Esophagus (tissue), 2 donors: ENCODE data around the gene GH1. TPM values are rescaled to one million over a fixed set of nuclear protein-coding genes. Genes with fewer than 3 reads are reported as not detected.
"Not testable (repeated sequence)": the region's sequence is repeated elsewhere in the genome, so short reads cannot be mapped to it uniquely, and the experiment has no call there.

Source experiments
- H3K27ac ChIP-seq, 2 donors: one replicate each; pipeline ENCODE4 v1.5.1; 2013; ENCODE audit warnings: low read depth in 2 of 2, mild to moderate bottlenecking in 2 of 2, inconsistent platforms in 1 of 2, low read length in 1 of 2, moderate library complexity in 1 of 2
- H3K27me3 ChIP-seq, 2 donors: one replicate each; pipeline ENCODE4 v1.6.1; 2013; ENCODE audit warnings: low read length in 2 of 2, control low read depth in 1 of 2, mild to moderate bottlenecking in 1 of 2; ENCODE audit not compliant: insufficient read depth in 2 of 2, control insufficient read depth in 1 of 2
- H3K36me3 ChIP-seq, 2 donors: one replicate each; pipeline ENCODE4 v1.6.1; 2013; ENCODE audit warnings: low read length in 1 of 2; ENCODE audit not compliant: control insufficient read depth in 2 of 2, insufficient read depth in 2 of 2
- H3K4me1 ChIP-seq, 2 donors: one replicate each; pipeline ENCODE4 v1.6.1; 2013; ENCODE audit warnings: low read length in 1 of 2; ENCODE audit not compliant: control insufficient read depth in 2 of 2, insufficient read depth in 2 of 2
- H3K4me3 ChIP-seq, 2 donors: one replicate each; pipeline ENCODE4 v1.5.1; 2013; ENCODE audit warnings: low read length in 2 of 2, mild to moderate bottlenecking in 2 of 2, low read depth in 1 of 2, moderate library complexity in 1 of 2
- H3K9me3 ChIP-seq, 2 donors: one replicate each; pipeline ENCODE4 v1.6.1; 2013; ENCODE audit warnings: mild to moderate bottlenecking in 2 of 2, low read depth in 1 of 2, low read length in 1 of 2, moderate library complexity in 1 of 2; ENCODE audit not compliant: control insufficient read depth in 2 of 2, insufficient read depth in 1 of 2
- WGBS, 2 donors: extraction: QIAGEN DNeasy Blood & Tissue Kit; methylation state at CpG; one replicate each; pipeline ENCODE4 v1.1.7; 2013; 5-methylcytosine and 5-hydroxymethylcytosine counted together
- polyA plus RNA-seq, 2 donors: library from polyadenylated mRNA; stranded (reverse); fragments of 200-250 nt; gene quantifications; one replicate each; pipeline ENCODE4 v1.2.3, GENCODE V29; 2013
- donor health status: healthy with polysubstance abuse.
- donor health status: Bipolar disorder and iron deficiency.

The GH1 gene
- polyA plus RNA-seq, 2 donors, result not detected

GRCh38 chr17:63917646-63918045, 993 bp downstream of the GH1 start:
- no peaks in the 10 kb centered on the region for H3K27me3 ChIP-seq
- no peaks in the 10 kb centered on the region for H3K9me3 ChIP-seq
- H3K36me3 ChIP-seq, result no peaks in the 10 kb centered on the region
- no peaks in the 10 kb centered on the region for H3K4me1 ChIP-seq
- H3K27ac ChIP-seq, result no peak overlapping the region
- 78 to 79% methylated on average over 13 of the region's 13 CpGs for WGBS, 2 donors
- H3K4me3 ChIP-seq, result no peak overlapping the region

DNA sequence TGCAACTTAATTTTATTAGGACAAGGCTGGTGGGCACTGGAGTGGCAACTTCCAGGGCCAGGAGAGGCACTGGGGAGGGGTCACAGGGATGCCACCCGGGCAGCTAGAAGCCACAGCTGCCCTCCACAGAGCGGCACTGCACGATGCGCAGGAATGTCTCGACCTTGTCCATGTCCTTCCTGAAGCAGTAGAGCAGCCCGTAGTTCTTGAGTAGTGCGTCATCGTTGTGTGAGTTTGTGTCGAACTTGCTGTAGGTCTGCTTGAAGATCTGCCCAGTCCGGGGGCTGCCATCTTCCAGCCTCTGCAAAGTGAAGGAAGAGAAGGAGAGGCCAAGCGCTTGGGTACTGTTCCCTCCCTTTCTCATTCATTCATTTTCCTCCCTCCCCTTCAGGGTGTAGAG, 1.4 kb downstream of the GH1 start:
- not testable (repeated sequence) for H3K36me3 ChIP-seq, H3K4me3 ChIP-seq, H3K27me3 ChIP-seq, H3K27ac ChIP-seq, H3K4me1 ChIP-seq, H3K9me3 ChIP-seq
- whole genome bisulfite sequencing, 2 donors, result 79 to 86% methylated on average over 7 to 11 of the region's 11 CpGs

- Histone ChIP-seq H3K27me3 (no peaks in the 10 kb centered on the region), H3K27ac (no peak overlapping the region), H3K4me1 (no peaks in the 10 kb centered on the region), H3K4me3 (no peak overlapping the region), H3K36me3 (no peaks in the 10 kb centered on the region), H3K9me3 (no peaks in the 10 kb centered on the region)
- WGBS, 2 donors, result 81 to 83% methylated on average over 12 of the region's 12 CpGs
Observed at GRCh38 chr17:63916566-63917185, 2.0 kb downstream of the GH1 start.

DNA sequence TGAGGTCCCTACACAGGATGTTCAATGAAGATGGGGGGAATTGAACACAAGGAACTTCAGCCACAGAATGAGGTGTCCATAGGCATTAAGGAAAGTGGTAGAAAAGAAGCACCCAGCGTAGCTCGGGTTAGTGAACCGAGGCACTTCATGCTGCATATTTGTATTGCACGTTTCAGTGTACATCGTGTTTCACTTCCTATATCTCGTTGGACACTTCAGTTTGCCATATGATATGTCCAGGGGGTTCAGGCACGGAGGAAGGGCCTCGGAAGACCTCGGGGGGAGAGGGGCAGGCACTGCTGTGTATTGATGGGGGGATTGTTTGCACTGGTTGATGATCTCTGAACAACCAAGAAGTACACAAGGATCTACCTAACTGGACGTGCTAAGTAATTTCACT, 2.9 kb downstream of the GH1 start:
- H3K27ac ChIP-seq, H3K4me3 ChIP-seq, H3K9me3 ChIP-seq, H3K4me1 ChIP-seq, H3K27me3 ChIP-seq, H3K36me3 ChIP-seq: not testable (repeated sequence)
- WGBS, 2 donors, result 69 to 77% methylated on average over 10 of the region's 10 CpGs

- 93 to 98% methylated on average over 7 of the region's 7 CpGs for WGBS, 2 donors
- no peak overlapping the region for H3K4me3 ChIP-seq
- no peaks in the 10 kb centered on the region for H3K36me3 ChIP-seq
- no peaks in the 10 kb centered on the region for H3K9me3 ChIP-seq
- no peaks in the 10 kb centered on the region for H3K4me1 ChIP-seq
- no peak overlapping the region for H3K27ac ChIP-seq
- H3K27me3 ChIP-seq, result no peaks in the 10 kb centered on the region
Observed at GRCh38 chr17:63914471-63914870, 4.2 kb downstream of the GH1 start.

GRCh38 chr17:63911657-63912100, 7.0 kb downstream of the GH1 start:
- Histone ChIP-seq H3K9me3 (no peaks in the 10 kb centered on the region), H3K27ac (no peak overlapping the region), H3K27me3 (no peaks in the 10 kb centered on the region), H3K36me3 (no peaks in the 10 kb centered on the region), H3K4me1 (no peaks in the 10 kb centered on the region), H3K4me3 (no peak overlapping the region)
- 36 to 46% methylated on average over 7 to 8 of the region's 8 CpGs for whole genome bisulfite sequencing, 2 donors

- no peaks in the 10 kb centered on the region for H3K4me1 ChIP-seq
- no peaks in the 10 kb centered on the region for H3K36me3 ChIP-seq
- H3K27ac ChIP-seq, result no peak within 1 kb of the TSS
- H3K27me3 ChIP-seq, result no peaks in the 10 kb centered on the region
- no peak within 1 kb of the TSS for H3K4me3 ChIP-seq
- 63 to 69% methylated on average over 15 of the region's 15 CpGs for WGBS, 2 donors
- H3K9me3 ChIP-seq, result no peaks in the 10 kb centered on the region
Observed at GRCh38 chr17:63911041-63911635, 7.5 kb downstream of the GH1 start, which contains the start of gene CSHL1. CSHL1 (minus strand) TSS chr17:63911258; CDS start chr17:63911196, 62 bp downstream.

DNA sequence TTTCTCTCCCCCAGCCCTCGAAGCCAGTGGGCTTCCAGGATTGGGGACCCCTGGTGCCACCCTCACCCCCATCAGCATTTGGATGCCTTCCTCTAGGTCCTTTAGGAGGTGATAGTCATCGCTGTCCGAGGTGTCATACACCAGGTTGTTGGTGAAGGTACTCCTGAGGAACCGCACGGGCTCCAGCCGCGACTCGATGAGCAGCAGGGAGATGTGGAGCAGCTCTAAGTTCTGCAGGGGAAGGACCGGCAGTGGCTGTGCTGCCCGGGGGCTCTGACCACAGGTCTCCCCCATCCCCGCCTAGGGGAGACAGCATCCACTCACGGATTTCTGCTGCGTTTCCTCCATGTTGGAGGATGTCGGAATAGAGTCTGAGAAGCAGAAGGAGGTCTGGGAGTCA, 8.5 kb downstream of the GH1 start:
- Histone ChIP-seq H3K27ac (no peak overlapping the region), H3K9me3 (no peaks in the 10 kb centered on the region), H3K36me3 (no peaks in the 10 kb centered on the region), H3K4me3 (no peak overlapping the region), H3K4me1 (no peaks in the 10 kb centered on the region), H3K27me3 (no peaks in the 10 kb centered on the region)
- 79 to 85% methylated on average over 14 of the region's 14 CpGs for WGBS, 2 donors

- WGBS, 2 donors, result 89 to 91% methylated on average over 10 of the region's 10 CpGs
- H3K27ac ChIP-seq, H3K9me3 ChIP-seq, H3K4me3 ChIP-seq, H3K4me1 ChIP-seq, H3K36me3 ChIP-seq, H3K27me3 ChIP-seq: not testable (repeated sequence)
Observed at GRCh38 chr17:63909586-63909985, 9.1 kb downstream of the GH1 start.

DNA sequence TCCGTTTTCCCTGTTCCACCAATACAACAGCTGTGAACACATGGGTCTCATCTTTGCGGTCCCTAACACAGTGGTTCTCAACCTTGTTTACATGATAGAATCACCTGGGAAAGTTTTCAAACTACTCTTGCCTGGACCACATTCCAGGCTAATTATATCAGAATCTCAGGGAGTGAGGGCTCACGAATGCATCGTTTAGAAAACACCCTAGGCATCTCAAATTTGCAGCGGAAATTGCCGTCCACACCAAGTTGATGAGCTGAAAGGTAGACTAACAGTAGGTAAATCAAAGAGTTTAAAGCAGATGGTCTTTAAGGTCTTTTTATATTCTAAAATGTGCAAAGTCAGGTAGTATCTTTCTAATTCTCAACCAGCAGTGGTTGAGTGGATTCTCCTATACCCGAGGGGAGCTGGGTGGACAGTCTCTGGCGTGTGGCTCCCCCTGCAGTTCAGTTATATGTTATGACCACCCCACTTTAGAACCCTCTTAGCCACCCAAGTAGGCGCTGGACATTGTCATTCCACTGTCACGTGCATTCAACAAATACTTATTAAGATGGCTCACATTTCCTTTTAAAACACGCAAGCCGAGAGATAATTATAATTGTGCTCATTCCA, 11.4 kb downstream of the GH1 start:
- WGBS, 2 donors, result 60 to 61% methylated on average over 10 to 11 of the region's 12 CpGs
- H3K36me3 ChIP-seq, H3K4me1 ChIP-seq, H3K27ac ChIP-seq, H3K4me3 ChIP-seq, H3K9me3 ChIP-seq, H3K27me3 ChIP-seq: not testable (repeated sequence)
